Measurements from ENCODE around the gene SLC25A22. TPM values are rescaled to one million over a fixed set of nuclear protein-coding genes. Genes with fewer than 3 reads are reported as not detected.

The SLC25A22 gene
- total RNA-seq, 6 experiments from 2014 or later: 39.7 to 47.3 (median 42.9) TPM

DNA sequence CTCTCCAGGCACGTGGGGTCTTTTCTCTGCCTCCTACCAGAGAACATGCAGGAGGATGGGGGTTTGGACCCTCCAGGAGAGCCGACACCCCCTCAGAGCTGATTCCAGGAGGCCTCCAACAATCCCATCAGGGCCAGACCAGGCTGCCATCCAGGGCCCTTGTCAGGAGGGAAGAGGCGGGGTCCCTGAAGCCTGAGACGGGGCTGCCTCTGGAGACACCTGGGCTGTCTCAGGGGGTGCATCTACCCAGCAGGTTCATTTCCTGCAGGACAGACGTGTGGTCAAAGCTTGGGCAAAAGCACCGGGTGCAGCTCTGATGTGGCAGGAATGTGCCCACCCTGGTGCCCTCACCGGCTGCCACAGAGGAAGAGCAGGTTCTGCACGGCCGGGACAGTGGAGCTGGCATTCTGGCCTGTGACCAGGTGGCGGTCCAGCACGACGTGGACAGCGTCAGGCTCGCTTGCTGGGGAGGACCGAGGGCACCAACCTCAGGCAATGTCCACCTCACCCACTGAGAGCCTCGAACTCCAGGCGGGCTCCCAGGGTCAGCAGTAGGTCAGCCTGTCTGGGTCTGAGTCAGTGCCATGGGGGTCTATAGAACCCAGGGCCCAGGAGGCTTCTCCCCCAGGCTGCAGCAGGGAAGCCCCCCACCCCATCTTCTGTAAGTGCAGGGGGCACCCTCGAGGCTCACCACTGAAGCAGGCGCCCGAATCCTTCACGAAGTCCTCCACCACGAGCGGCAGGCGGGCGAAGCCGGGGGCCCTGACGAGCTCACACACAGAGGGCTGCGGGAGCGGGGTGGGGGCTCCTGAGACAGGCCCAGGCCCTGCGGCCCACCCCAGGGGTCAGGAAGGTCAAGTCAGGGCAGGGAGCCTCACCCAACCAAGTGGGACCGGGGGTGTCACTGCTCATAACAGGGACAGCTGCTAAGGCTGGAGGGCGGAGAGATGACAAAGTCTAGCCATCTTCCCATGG, 27.2 kb downstream of the SLC25A22 start:
- H3K4me3 Mint-ChIP-seq: no peak overlapping the region
- no peaks in the 10 kb centered on the region for H3K36me3 Mint-ChIP-seq (ENCODE audit: low read depth)
- peaks cover 12% of the 10 kb centered on the region for H3K4me1 Mint-ChIP-seq (ENCODE audit: low read depth)
- peaks cover 4% of the 10 kb centered on the region; the same call in 1 of the 2 replicates for H3K27me3 Mint-ChIP-seq (ENCODE audit: insufficient read depth)
- no peak overlapping the region for H3K27ac Mint-ChIP-seq
- TF ChIP-seq, protein P1, sequence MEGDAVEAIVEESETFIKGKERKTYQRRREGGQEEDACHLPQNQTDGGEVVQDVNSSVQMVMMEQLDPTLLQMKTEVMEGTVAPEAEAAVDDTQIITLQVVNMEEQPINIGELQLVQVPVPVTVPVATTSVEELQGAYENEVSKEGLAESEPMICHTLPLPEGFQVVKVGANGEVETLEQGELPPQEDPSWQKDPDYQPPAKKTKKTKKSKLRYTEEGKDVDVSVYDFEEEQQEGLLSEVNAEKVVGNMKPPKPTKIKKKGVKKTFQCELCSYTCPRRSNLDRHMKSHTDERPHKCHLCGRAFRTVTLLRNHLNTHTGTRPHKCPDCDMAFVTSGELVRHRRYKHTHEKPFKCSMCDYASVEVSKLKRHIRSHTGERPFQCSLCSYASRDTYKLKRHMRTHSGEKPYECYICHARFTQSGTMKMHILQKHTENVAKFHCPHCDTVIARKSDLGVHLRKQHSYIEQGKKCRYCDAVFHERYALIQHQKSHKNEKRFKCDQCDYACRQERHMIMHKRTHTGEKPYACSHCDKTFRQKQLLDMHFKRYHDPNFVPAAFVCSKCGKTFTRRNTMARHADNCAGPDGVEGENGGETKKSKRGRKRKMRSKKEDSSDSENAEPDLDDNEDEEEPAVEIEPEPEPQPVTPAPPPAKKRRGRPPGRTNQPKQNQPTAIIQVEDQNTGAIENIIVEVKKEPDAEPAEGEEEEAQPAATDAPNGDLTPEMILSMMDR (IDR thresholded peaks at IDR 0.05): no peak
- DNase-seq: no peak
- H3K9me3 Mint-ChIP-seq: no peaks in the 10 kb centered on the region

DNA sequence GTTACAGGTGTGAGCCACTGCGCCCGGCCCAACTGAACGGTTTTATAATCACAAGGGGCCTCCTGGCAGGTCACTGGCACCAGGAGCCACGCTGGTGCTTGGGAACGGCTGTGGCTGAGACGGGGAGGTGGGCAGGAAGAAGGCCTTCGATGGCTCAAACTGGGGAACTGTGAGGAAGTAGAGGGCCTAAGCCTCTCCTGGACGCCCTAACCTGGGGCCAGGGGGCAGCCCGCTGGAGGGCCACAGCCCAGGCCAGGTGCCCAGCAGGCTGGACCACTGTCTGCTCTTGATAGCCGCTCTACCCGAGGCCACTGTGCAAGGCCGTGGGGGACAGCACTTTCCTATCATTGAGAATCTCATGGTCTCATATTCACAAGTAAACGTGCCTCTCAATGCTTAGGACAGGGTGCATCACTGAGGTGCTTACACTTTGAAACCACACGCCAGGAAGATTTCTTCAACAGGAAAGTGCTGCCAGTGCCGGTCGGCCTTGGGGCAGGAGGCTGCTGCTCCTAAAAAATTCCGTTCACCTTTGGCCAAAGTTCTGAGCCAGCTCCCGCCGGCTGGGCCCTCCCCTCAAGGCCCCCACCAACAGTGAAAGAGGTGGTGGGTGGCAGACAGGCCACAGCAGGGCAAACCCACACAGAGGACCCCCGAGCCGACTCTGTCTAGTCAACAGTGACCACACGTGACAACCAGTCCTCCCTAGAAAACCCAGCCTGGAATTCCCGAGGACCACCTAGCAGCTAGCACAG, 28.0 kb downstream of the SLC25A22 start:
- DNase-seq: no peak
- Mint-ChIP-seq H3K4me3 (no peak overlapping the region), H3K36me3 (ENCODE audit: low read depth) (no peaks in the 10 kb centered on the region), H3K27ac (no peak overlapping the region), H3K9me3 (no peaks in the 10 kb centered on the region), H3K27me3 (ENCODE audit: insufficient read depth) (no peaks in the 10 kb centered on the region; the same call in 1 of the 2 replicates), H3K4me1 (ENCODE audit: low read depth) (peaks cover 3% of the 10 kb centered on the region)
- TF ChIP-seq, protein P1 (IDR thresholded peaks at IDR 0.05): no peak

DNA sequence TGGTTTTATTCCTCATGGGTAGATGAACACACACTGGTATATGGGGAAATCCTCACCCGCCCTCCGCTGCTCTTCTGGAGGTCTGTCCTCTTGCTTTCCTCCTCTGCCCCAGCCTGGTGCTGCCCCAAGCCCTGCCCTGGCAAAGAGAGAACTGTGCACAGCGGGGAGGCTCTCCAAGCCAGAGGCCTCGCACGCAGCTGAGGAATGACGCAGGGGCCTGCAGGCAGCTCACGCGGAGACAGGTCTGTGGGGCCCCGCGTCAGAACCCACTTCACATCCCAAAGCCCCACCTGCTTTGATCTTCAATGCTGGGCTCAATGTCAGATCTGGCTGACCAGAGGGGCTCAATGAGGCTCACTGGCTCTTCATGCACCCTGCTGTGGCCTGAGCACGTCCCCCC, 30.8 kb downstream of the SLC25A22 start:
- Mint-ChIP-seq H3K27me3 (ENCODE audit: insufficient read depth) (peaks cover 16% of the 10 kb centered on the region), H3K4me3 (no peak overlapping the region), H3K4me1 (ENCODE audit: low read depth) (peaks cover 7% of the 10 kb centered on the region), H3K36me3 (ENCODE audit: low read depth) (peaks cover 7% of the 10 kb centered on the region; the same call in 1 of the 2 replicates), H3K9me3 (no peaks in the 10 kb centered on the region; the same call in 1 of the 2 replicates), H3K27ac (no peak overlapping the region)
- no peak for DNase-seq
- TF ChIP-seq, protein P1 (IDR thresholded peaks at IDR 0.05): no peak

DNA sequence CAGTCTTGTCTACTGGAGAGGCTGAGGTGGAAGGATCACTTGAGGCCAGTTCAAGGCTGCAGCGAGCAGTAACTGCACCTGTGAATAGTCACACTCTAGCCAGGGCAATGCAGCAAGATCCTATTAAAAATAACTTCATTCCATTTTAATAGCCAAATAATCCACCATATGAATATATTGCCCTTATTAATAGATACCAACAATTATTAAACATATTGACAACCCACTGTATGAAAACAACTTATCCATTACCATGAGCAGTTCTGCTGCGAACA, 31.2 kb downstream of the SLC25A22 start:
- H3K4me3 Mint-ChIP-seq: no peak overlapping the region
- TF ChIP-seq, protein P1 (IDR thresholded peaks at IDR 0.05): no peak
- no peaks in the 10 kb centered on the region; the same call in 1 of the 2 replicates for H3K9me3 Mint-ChIP-seq
- H3K27me3 Mint-ChIP-seq (ENCODE audit: insufficient read depth): peaks cover 16% of the 10 kb centered on the region
- no peak for DNase-seq
- H3K4me1 Mint-ChIP-seq (ENCODE audit: low read depth): peaks cover 11% of the 10 kb centered on the region
- 0 out of 2 replicates have a peak overlapping the region, but pooled peaks have one; percentile 3 for H3K27ac Mint-ChIP-seq
- peaks cover 8% of the 10 kb centered on the region; the same call in 1 of the 2 replicates for H3K36me3 Mint-ChIP-seq (ENCODE audit: low read depth)

DNA sequence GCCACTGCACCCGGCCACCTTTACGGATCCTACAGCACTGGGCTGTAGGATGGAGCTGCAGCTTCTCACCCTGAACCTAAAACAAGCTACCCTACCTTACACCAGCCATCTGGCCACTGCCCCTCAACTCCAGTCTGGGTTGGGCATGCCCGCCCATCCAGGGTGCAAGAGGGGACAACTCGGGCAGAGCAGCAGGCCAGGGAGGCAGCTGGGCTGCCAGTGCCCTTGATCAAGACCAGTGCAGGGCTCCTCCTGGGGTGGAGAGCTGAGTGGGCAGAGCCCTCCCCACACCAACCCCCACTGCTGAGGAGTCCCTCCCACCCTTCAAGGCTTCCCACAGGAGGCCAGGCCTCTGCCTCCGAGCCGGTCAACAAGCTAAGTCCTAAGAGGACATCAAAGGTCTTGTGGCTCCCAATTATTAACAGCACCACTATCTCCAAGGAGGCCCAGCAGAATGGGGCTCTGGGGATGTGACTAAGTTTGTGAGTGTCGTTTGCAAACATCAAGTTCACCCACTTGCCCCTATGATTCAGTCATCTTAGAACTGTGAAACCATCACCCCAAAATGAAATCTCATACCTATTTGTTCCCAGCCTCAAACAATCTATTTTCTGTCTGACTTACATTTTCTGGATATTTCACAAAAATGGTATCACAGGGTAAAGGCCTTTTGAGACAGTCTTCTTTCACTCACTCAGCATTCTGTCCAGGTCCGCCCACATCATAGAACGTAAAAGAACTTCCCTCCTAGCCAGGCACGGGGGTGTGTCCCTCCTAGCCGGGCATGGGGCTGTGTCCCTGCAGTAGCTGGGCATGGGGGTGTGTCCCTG, 31.8 kb downstream of the SLC25A22 start:
- Mint-ChIP-seq H3K27ac (peak overlapping the region; percentile 23; the same call in 1 of the 2 replicates), H3K9me3 (no peaks in the 10 kb centered on the region; the same call in 1 of the 2 replicates), H3K27me3 (ENCODE audit: insufficient read depth) (peaks cover 16% of the 10 kb centered on the region), H3K4me1 (ENCODE audit: low read depth) (peaks cover 17% of the 10 kb centered on the region), H3K36me3 (ENCODE audit: low read depth) (peaks cover 8% of the 10 kb centered on the region; the same call in 1 of the 2 replicates), H3K4me3 (no peak overlapping the region)
- DNase-seq: no peak
- TF ChIP-seq, protein P1 (IDR thresholded peaks at IDR 0.05): no peak
